H1 (cell line): ENCODE data around the gene ID2. TPM values are rescaled to one million over a fixed set of nuclear protein-coding genes. Genes with fewer than 3 reads are reported as not detected.

ENCODE experiments used
- CTCF ChIA-PET: fragments of 300-600 bp; sonication (Branson Sonifier 250); formaldehyde crosslinking; loops from one replicate; lab custom pipeline; 2021; ENCODE audit not compliant: partially characterized antibody; lab: Charles Lee
- POLR2A ChIA-PET: fragments of 300-600 bp; sonication (Branson Sonifier 250); formaldehyde crosslinking; loops from one replicate; lab custom pipeline; 2021; ENCODE audit warnings: inconsistent platforms; ENCODE audit not compliant: partially characterized antibody; lab: Charles Lee
- DNase-seq, 2 experiments: peaks; one replicate each; pipeline versions ENCODE4 v3.0.0 to v3.0.0-alpha.2; 2010 to 2022; ENCODE audit warnings: low spot score in 2 of 2, low read depth in 1 of 2, mixed read lengths in 1 of 2
- FAIRE-seq: peaks from 2 replicates; lab custom pipeline; 2011; peaks lifted over from hg19 to GRCh38; lab: Jason Lieb, UNC
- H2AFZ ChIP-seq: 2 replicates; pipeline ENCODE4 v1.8.1; 2012; ENCODE audit warnings: low read length, inconsistent platforms
- H2AK5ac ChIP-seq: 2 replicates; pipeline ENCODE4 v1.6.1; 2013; ENCODE audit warnings: low read depth, low read length
- H2BK120ac ChIP-seq: replicated peaks from 2 replicates; pipeline ENCODE3; 2013; ENCODE audit warnings: low read depth, low read length, inconsistent platforms
- H2BK12ac ChIP-seq: 2 replicates; pipeline ENCODE4 v1.6.1; 2013; ENCODE audit warnings: low read depth, low read length
- H2BK15ac ChIP-seq: 2 replicates; pipeline ENCODE4 v1.6.1; 2013; ENCODE audit warnings: low read length
- H2BK20ac ChIP-seq: 2 replicates; pipeline ENCODE4 v1.6.1; 2013; ENCODE audit warnings: low read length
- H2BK5ac ChIP-seq: 2 replicates; pipeline ENCODE4 v1.6.1; 2013; ENCODE audit warnings: low read depth, low read length
- H3K14ac ChIP-seq: 2 replicates; pipeline ENCODE4 v1.6.1; 2013; ENCODE audit warnings: inconsistent platforms; ENCODE audit not compliant: insufficient read length
- H3K18ac ChIP-seq: 2 replicates; pipeline ENCODE4 v1.6.1; 2013; ENCODE audit warnings: low read length; ENCODE audit errors: extremely low read depth
- H3K23ac ChIP-seq: 2 replicates; pipeline ENCODE4 v1.6.1; 2013; ENCODE audit warnings: inconsistent platforms; ENCODE audit not compliant: insufficient read length
- H3K23me2 ChIP-seq: 2 replicates; pipeline ENCODE4 v1.6.1; 2013; ENCODE audit warnings: low read depth, low read length
- H3K27ac ChIP-seq: 2 replicates; pipeline ENCODE4 v1.6.1; 2011; ENCODE audit warnings: low read depth, low read length, inconsistent platforms
- H3K27me3 ChIP-seq, 4 experiments: replicated peaks in 1 of 4; 1 replicate in 1 of 4; 2 replicates in 3 of 4; pipeline versions ENCODE4 v1.6.1 to v1.8.1; 2011 to 2013; ENCODE audit warnings: low read length in 3 of 4, mild to moderate bottlenecking in 3 of 4, inconsistent platforms in 2 of 4, mixed read lengths in 2 of 4, moderate library complexity in 1 of 4; ENCODE audit not compliant: control insufficient read depth in 3 of 4, insufficient read depth in 3 of 4; ENCODE audit errors: extremely low read depth in 1 of 4
- H3K36me3 ChIP-seq, 4 experiments: 2 replicates each; pipeline versions ENCODE4 v1.6.1 to v1.8.1; 2011 to 2013; ENCODE audit warnings: mild to moderate bottlenecking in 4 of 4, low read length in 3 of 4, moderate library complexity in 2 of 4, control low read depth in 1 of 4, inconsistent platforms in 1 of 4; ENCODE audit not compliant: insufficient read depth in 4 of 4, control insufficient read depth in 2 of 4
- H3K4ac ChIP-seq: replicated peaks from 2 replicates; pipeline ENCODE3; 2013; ENCODE audit warnings: low read length, low read depth, mixed read lengths, inconsistent platforms; ENCODE audit not compliant: insufficient read length
- H3K4me1 ChIP-seq, 4 experiments: replicated peaks in 1 of 4; 1 replicate in 1 of 4; 2 replicates in 3 of 4; pipeline versions ENCODE4 v1.6.1 to v1.8.1; 2011 to 2013; ENCODE audit warnings: low read length in 3 of 4, inconsistent platforms in 2 of 4, mixed read lengths in 1 of 4; ENCODE audit not compliant: insufficient read depth in 4 of 4, control insufficient read depth in 3 of 4
- H3K4me2 ChIP-seq, 2 experiments: 2 replicates each; pipeline versions ENCODE4 v1.6.1 to v1.8.1; 2011 to 2013; ENCODE audit warnings: low read depth in 2 of 2, low read length in 2 of 2, control low read depth in 1 of 2, inconsistent platforms in 1 of 2, mild to moderate bottlenecking in 1 of 2; ENCODE audit not compliant: insufficient read depth in 1 of 2
- H3K4me3 ChIP-seq, 4 experiments: fragments of 200-600, 300-600 bp in 1 of 4; sonication (generic), shearing (Covaris generic), sonication (Bioruptor Twin) in 1 of 4; 2 replicates each; pipeline versions ENCODE4 v1.5.1 to v1.8.1; 2011 to 2016; ENCODE audit warnings: low read length in 4 of 4, low read depth in 3 of 4, control low read depth in 2 of 4, inconsistent platforms in 2 of 4, mild to moderate bottlenecking in 2 of 4, mixed read lengths in 1 of 4, moderate library complexity in 1 of 4; ENCODE audit not compliant: insufficient read depth in 2 of 4; ENCODE audit errors: extremely low read depth in 1 of 4
- H3K56ac ChIP-seq: replicated peaks from 2 replicates; pipeline ENCODE3; 2013; ENCODE audit warnings: low read depth, mild to moderate bottlenecking, mixed read lengths, low read length, inconsistent platforms; ENCODE audit not compliant: insufficient read length
- H3K79me1 ChIP-seq: 2 replicates; pipeline ENCODE4 v1.6.1; 2013; ENCODE audit warnings: low read depth, low read length, control low read depth
- H3K79me2 ChIP-seq, 2 experiments: 2 replicates each; pipeline versions ENCODE4 v1.6.1 to v1.8.1; 2012 to 2013; ENCODE audit warnings: low read length in 2 of 2, mild to moderate bottlenecking in 2 of 2, inconsistent platforms in 1 of 2; ENCODE audit not compliant: insufficient read depth in 2 of 2, control insufficient read depth in 1 of 2
- H3K9ac ChIP-seq, 4 experiments: replicated peaks in 1 of 4; 1 replicate in 1 of 4; 2 replicates in 3 of 4; pipeline versions ENCODE4 v1.6.1 to v1.8.1; 2011 to 2013; ENCODE audit warnings: low read depth in 3 of 4, low read length in 3 of 4, control low read depth in 2 of 4, mild to moderate bottlenecking in 2 of 4, moderate library complexity in 2 of 4, inconsistent platforms in 1 of 4; ENCODE audit errors: extremely low read depth in 1 of 4
- H3K9me3 ChIP-seq, 2 experiments: 2 replicates each; pipeline versions ENCODE4 v1.6.1 to v1.8.1; 2012 to 2013; ENCODE audit warnings: mild to moderate bottlenecking in 2 of 2, moderate library complexity in 2 of 2, control low read depth in 1 of 2, inconsistent platforms in 1 of 2, low read depth in 1 of 2, low read length in 1 of 2, mixed read lengths in 1 of 2; ENCODE audit not compliant: insufficient read depth in 2 of 2
- H4K20me1 ChIP-seq, 2 experiments: replicated peaks in 1 of 2; 2 replicates each; pipeline versions ENCODE3 to v1.8.1; 2011 to 2013; ENCODE audit warnings: inconsistent platforms in 2 of 2, low read length in 2 of 2, mild to moderate bottlenecking in 1 of 2; ENCODE audit not compliant: insufficient read depth in 2 of 2, control insufficient read depth in 1 of 2
- H4K5ac ChIP-seq: 2 replicates; pipeline ENCODE4 v1.6.1; 2013; ENCODE audit warnings: low read length, low read depth, mixed read lengths, inconsistent platforms; ENCODE audit not compliant: insufficient read length
- H4K8ac ChIP-seq: 2 replicates; pipeline ENCODE4 v1.8.0; 2013; ENCODE audit warnings: mild to moderate bottlenecking, moderate library complexity, low read length, inconsistent platforms; ENCODE audit not compliant: insufficient read depth; ENCODE audit errors: extremely low read depth
- H4K91ac ChIP-seq: replicated peaks from 2 replicates; pipeline ENCODE3; 2013; ENCODE audit warnings: low read length, mixed read lengths, inconsistent platforms; ENCODE audit not compliant: insufficient read length
- ASH2L ChIP-seq: fragments of 200-600, 300-600 bp; sonication (generic); IDR thresholded peaks from one replicate; pipeline ENCODE4 v1.7.1; 2017; ENCODE audit warnings: low read length
- EGR1 ChIP-seq: IDR thresholded peaks from 2 replicates; pipeline ENCODE4 v1.6.1; 2011; ENCODE audit warnings: low read depth, low read length, borderline replicate concordance
- KDM5A ChIP-seq: fragments of 200-600 bp; IDR thresholded peaks from 2 replicates; pipeline ENCODE4 v1.7.1; 2012; ENCODE audit warnings: mild to moderate bottlenecking, low read length, inconsistent platforms, mixed read lengths
- SAP30 ChIP-seq: fragments of 300-600 bp; sonication (generic); IDR thresholded peaks from 2 replicates; pipeline ENCODE4 v1.7.1; 2012; ENCODE audit warnings: low read length, moderate library complexity, mild to moderate bottlenecking, inconsistent platforms; ENCODE audit not compliant: insufficient read depth, insufficient replicate concordance
- SIX5 ChIP-seq: IDR thresholded peaks from 2 replicates; pipeline ENCODE4 v1.6.1; 2011; ENCODE audit warnings: mild to moderate bottlenecking, low read depth, low read length
- YY1 ChIP-seq: IDR thresholded peaks from 2 replicates; pipeline ENCODE4 v1.6.1; 2011; ENCODE audit warnings: low read depth, mild to moderate bottlenecking, low read length
- WGBS, 2 experiments: shearing (Covaris generic) in 1 of 2; methylation state at CpG; one replicate each; pipeline versions ENCODE4 v1.1.6 to v1.1.7; 2013 to 2015; ENCODE audit warnings: low lambda C conversion rate in 2 of 2, mixed read lengths in 2 of 2, inconsistent platforms in 1 of 2, low coverage in 1 of 2, missing lambda C conversion rate in 1 of 2; ENCODE audit not compliant: insufficient replicate concordance in 2 of 2, insufficient coverage in 1 of 2, insufficient read length in 1 of 2; ENCODE audit errors: extremely low coverage in 1 of 2, missing lambda C conversion rate in 1 of 2; 5-methylcytosine and 5-hydroxymethylcytosine counted together
- polyA plus RNA-seq, 7 experiments: library from polyadenylated mRNA; depleted of rRNA in 3 of 7; stranded (reverse) in 5 of 7; unstranded in 2 of 7; fragments of >200 nt in 5 of 7; fragments of 200-250 nt in 2 of 7; gene quantifications; 1 replicate in 5 of 7; 2 replicates in 1 of 7; 4 replicates in 1 of 7; pipeline versions ENCODE4 v1.2.1 to v1.2.3, GENCODE V29; 2011 to 2013; ENCODE audit warnings: missing spikeins in 2 of 7, mixed read lengths in 2 of 7
- total RNA-seq: library from RNA; stranded (reverse); fragmentation: NEBNext Ultra II Directional; extraction: Animal tissue kit (Norgen Biotek cat#: 25700); gene quantifications from 2 replicates; pipeline ENCODE4 v1.2.1, GENCODE V29; 2021
- TF ChIP-seq, protein P1 (sequence below): IDR thresholded peaks from 2 replicates; pipeline ENCODE4 v1.6.1; 2012; ENCODE audit warnings: inconsistent platforms

ID2 gene
- total and polyA plus RNA-seq, 2 of the 8 experiments (the other 6 are each of a cell fraction or from before 2014, with no cell fraction given): 36.7 to 214 TPM

DNA sequence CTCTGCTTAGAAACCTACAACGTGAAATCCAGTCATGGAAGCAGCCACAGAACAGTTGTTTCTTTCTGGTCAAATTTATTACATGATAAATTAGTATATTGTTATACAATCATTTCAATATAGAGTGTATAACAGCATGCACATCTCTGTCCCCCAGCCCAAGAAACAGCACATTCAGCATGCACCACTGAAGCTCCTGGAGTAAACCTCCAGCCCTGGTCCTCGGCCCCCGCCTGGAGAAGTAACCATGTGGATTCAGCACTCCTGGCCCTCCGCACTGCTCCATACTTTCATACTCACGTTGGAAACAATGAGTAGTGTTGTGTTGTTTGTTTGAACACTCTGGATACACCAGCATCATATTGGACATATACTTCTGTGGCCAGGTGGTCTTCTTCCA lies 15.3 kb upstream of the ID2 start:
- Histone ChIP-seq H2BK12ac (no peak overlapping the region), H3K36me3 (no peaks in the 10 kb centered on the region), H3K4me1 (peaks cover 0 to 3% (median 0%) of the 10 kb centered on the region in 4 experiments; a peak in 1 of 7 replicates), H3K14ac (no peak overlapping the region), H3K56ac (no peak overlapping the region), H3K27ac (no peak overlapping the region), H3K4me3 (no peak overlapping the region), H2BK120ac (no peak overlapping the region), H3K4ac (no peak overlapping the region), H4K91ac (no peak overlapping the region), H4K8ac (no peak overlapping the region), H3K23ac (no peak overlapping the region), H3K79me1 (no peaks in the 10 kb centered on the region), H4K20me1 (no peaks in the 10 kb centered on the region), H3K79me2 (no peaks in the 10 kb centered on the region), H3K9me3 (no peaks in the 10 kb centered on the region), H3K4me2 (no peak overlapping the region), H3K9ac (no peak overlapping the region), H2BK15ac (no peak overlapping the region), H4K5ac (no peak overlapping the region), H2BK20ac (no peak overlapping the region), H3K23me2 (peaks cover 9% of the 10 kb centered on the region; the same call in 1 of the 2 replicates), H2AK5ac (no peak overlapping the region), H2BK5ac (no peak overlapping the region), H3K18ac (no peak overlapping the region), H2AFZ (no peak overlapping the region), H3K27me3 (no peaks in the 10 kb centered on the region)
- ChIA-PET CTCF (no interaction called here), POLR2A (no interaction called here)
- DNase-seq (no peak), FAIRE-seq (no peak)
- WGBS, 2 experiments: 91% methylated on average over 5 of the region's 5 CpGs; no CpG with 5 or more reads in 1 of the 2 experiments
- TF ChIP-seq EGR1 (no peak), SAP30 (no peak), ASH2L (no peak), YY1 (no peak), SIX5 (no peak), KDM5A (no peak)
- TF ChIP-seq, protein P1, sequence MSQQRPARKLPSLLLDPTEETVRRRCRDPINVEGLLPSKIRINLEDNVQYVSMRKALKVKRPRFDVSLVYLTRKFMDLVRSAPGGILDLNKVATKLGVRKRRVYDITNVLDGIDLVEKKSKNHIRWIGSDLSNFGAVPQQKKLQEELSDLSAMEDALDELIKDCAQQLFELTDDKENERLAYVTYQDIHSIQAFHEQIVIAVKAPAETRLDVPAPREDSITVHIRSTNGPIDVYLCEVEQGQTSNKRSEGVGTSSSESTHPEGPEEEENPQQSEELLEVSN: no peak
